ENCODE results near the gene GAS6. TPM values are rescaled to one million over a fixed set of nuclear protein-coding genes. Genes with fewer than 3 reads are reported as not detected.
A peak's percentile ranks its signal among the peaks of the same experiment; 100 is the strongest.

GAS6 gene
- total RNA-seq, 4 donors from 2014 or later: 132 to 392 (median 217) TPM

DNA sequence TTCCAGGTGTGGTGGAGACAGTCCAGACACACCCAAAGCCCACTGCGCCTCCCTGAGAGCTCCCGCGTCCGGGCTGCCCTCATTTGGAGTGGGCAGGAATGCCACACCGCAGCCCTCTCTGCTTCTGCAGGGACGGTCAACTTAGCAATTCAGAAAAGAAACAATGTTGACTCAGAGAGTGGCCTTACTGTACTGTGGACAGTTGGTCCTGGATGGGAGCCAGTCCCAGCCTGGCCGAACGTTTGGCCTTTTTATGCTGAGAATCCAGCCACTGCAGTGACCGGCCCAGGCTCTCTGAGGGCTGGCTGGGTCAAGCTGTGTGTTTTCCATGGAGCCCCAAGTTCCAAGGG lies 7.2 kb downstream of the GAS6 start:
- H3K9me3 ChIP-seq: no peaks in the 10 kb centered on the region
- H3K4me1 ChIP-seq: peaks cover 8 to 100% (median 62%) of the 10 kb centered on the region in 3 donors
- H3K4me3 ChIP-seq: no peak overlapping the region
- TF ChIP-seq POLR2AphosphoS5 (IDR thresholded peaks at IDR 0.05) (peak; percentile 50), EP300 (IDR thresholded peaks at IDR 0.05) (no peak), POLR2A (IDR thresholded peaks at IDR 0.05) (no peak), CTCF (IDR thresholded peaks at IDR 0.05) (no peak)
- ATAC-seq: peak; percentile 11
- H3K27ac ChIP-seq: peak overlapping the region in 3 of 4 donors; percentile 73 to 80 (median 76)
- no peaks in the 10 kb centered on the region for H3K27me3 ChIP-seq
- peaks cover 0 to 11% of the 10 kb centered on the region in 2 donors for H3K36me3 ChIP-seq
- WGBS, 2 donors (ENCODE audit: low coverage in 1 of 2): 0 to 30% methylated on average over 2 to 9 of the region's 9 CpGs

- Histone ChIP-seq H3K27me3 (no peaks in the 10 kb centered on the region), H3K4me1 (peaks cover 8 to 98% (median 61%) of the 10 kb centered on the region in 3 donors), H3K4me3 (no peak overlapping the region), H3K9me3 (no peaks in the 10 kb centered on the region), H3K27ac (peak overlapping the region in 3 of 4 donors; percentile 73 to 80 (median 76)), H3K36me3 (peaks cover 0 to 11% of the 10 kb centered on the region in 2 donors)
- TF ChIP-seq CTCF (IDR thresholded peaks at IDR 0.05): no peak
- no peak for TF ChIP-seq POLR2A (IDR thresholded peaks at IDR 0.05)
- no peak for TF ChIP-seq EP300 (IDR thresholded peaks at IDR 0.05)
- TF ChIP-seq POLR2AphosphoS5 (IDR thresholded peaks at IDR 0.05): no peak
- WGBS, 2 donors (ENCODE audit: low coverage in 1 of 2): 30 to 88% methylated on average over 4 to 10 of the region's 25 CpGs
- no peak for ATAC-seq
Measured at GRCh38 chr13:113855931-113856715, 7.8 kb downstream of the GAS6 start.

DNA sequence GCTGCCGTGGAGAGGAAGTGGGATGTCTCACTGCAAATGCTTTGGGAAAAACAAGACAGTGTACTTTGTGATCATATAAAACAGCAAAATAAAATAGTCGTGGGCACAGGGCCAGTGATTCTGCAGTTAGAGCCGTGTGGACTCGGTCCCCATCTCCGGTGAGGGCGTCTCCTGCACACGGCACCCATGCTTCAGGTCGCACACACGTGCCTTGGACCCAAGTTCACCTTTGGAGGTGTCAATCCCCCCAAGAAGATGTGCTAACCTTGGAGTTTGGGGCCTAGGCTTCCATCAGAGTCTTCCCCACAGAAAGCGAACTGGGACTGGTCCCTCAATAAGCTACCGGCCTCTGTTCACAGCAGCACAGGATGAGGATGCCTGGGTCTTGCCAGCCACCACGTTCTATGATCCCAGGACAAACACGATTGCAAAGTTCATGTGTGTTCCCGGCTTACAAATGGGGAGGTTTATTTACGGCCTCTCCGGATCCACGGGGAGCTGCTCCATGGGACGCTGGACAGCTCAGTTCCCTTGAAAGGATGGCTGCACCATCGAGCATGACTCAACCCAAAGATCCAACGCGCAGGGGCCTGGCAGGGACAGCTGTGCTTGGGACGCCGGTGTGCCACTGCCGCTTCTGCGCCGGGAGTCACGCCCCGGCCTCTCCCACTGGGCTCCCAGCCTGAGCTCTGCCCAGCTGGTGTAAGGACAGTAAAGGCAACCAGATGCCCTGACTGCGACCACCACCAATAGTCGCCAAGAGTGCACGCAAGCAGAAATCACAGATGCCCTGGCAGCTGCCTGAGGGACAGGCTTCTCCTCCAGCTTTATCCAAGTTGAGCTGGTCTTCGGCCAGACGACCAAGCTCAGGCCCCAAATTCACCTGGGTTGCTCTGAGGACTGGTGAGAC lies 8.6 kb downstream of the GAS6 start:
- ATAC-seq: no peak
- Histone ChIP-seq H3K9me3 (no peaks in the 10 kb centered on the region), H3K27ac (peak overlapping the region in 3 of 4 donors; percentile 73 to 80 (median 76)), H3K27me3 (no peaks in the 10 kb centered on the region), H3K4me1 (peaks cover 8 to 91% (median 55%) of the 10 kb centered on the region in 3 donors), H3K36me3 (peaks cover 0 to 11% of the 10 kb centered on the region in 2 donors), H3K4me3 (no peak overlapping the region)
- TF ChIP-seq EP300 (IDR thresholded peaks at IDR 0.05): no peak
- 47 to 62% methylated on average over 3 to 12 of the region's 33 CpGs for WGBS, 2 donors (ENCODE audit: low coverage in 1 of 2)

- 10 to 52% methylated on average over 2 to 4 of the region's 31 CpGs for WGBS, 2 donors (ENCODE audit: low coverage in 1 of 2)
- no peak overlapping the region for H3K4me3 ChIP-seq
- H3K27me3 ChIP-seq: no peaks in the 10 kb centered on the region
- H3K9me3 ChIP-seq: no peaks in the 10 kb centered on the region
- H3K4me1 ChIP-seq: peaks cover 8 to 91% (median 57%) of the 10 kb centered on the region in 3 donors
- ATAC-seq: peak; percentile 52
- peak overlapping the region in 3 of 4 donors; percentile 73 to 80 (median 76) for H3K27ac ChIP-seq
- H3K36me3 ChIP-seq: peaks cover 0 to 3% of the 10 kb centered on the region in 2 donors
- no peak for TF ChIP-seq POLR2AphosphoS5 (IDR thresholded peaks at IDR 0.05)
- no peak for TF ChIP-seq POLR2A (IDR thresholded peaks at IDR 0.05)
- no peak for TF ChIP-seq CTCF (IDR thresholded peaks at IDR 0.05)
- TF ChIP-seq EP300 (IDR thresholded peaks at IDR 0.05): no peak
Measured at GRCh38 chr13:113854238-113855011, 9.5 kb downstream of the GAS6 start.

Data from gastroesophageal sphincter (tissue), 4 donors.